Gastroesophageal sphincter (tissue), 3 donors: ENCODE data around the gene CTNNA3.

Experiments
- EP300 ChIP-seq: sonication (generic); formaldehyde crosslinking; IDR thresholded peaks from one replicate; pipeline ENCODE4 v1.6.1; 2017; ENCODE audit warnings: antibody characterized with exemption, mild to moderate bottlenecking
- POLR2A ChIP-seq, 2 donors: fragments of 450-650 bp; IDR thresholded peaks; one replicate each; pipeline ENCODE4 v1.6.1; 2017; ENCODE audit warnings: antibody characterized with exemption in 2 of 2, mild to moderate bottlenecking in 2 of 2, moderate library complexity in 1 of 2
- POLR2AphosphoS5 ChIP-seq: sonication (generic); formaldehyde crosslinking; IDR thresholded peaks from one replicate; pipeline ENCODE4 v1.6.1; 2017; ENCODE audit warnings: antibody characterized with exemption
- TF ChIP-seq, protein P1 (sequence below), 4 experiments: fragments of 200-600 bp in 2 of 4; fragments of 450-650 bp in 2 of 4; sonication (generic) in 1 of 4; IDR thresholded peaks; one replicate each; pipeline ENCODE4 v1.5.1; 2017 to 2019; ENCODE audit warnings: antibody characterized with exemption in 4 of 4, mild to moderate bottlenecking in 2 of 4, moderate library complexity in 2 of 4

- TF ChIP-seq POLR2AphosphoS5 (no peak), POLR2A (IDR thresholded peaks at IDR 0.05) (no peak), EP300 (no peak)
- TF ChIP-seq, protein P1, sequence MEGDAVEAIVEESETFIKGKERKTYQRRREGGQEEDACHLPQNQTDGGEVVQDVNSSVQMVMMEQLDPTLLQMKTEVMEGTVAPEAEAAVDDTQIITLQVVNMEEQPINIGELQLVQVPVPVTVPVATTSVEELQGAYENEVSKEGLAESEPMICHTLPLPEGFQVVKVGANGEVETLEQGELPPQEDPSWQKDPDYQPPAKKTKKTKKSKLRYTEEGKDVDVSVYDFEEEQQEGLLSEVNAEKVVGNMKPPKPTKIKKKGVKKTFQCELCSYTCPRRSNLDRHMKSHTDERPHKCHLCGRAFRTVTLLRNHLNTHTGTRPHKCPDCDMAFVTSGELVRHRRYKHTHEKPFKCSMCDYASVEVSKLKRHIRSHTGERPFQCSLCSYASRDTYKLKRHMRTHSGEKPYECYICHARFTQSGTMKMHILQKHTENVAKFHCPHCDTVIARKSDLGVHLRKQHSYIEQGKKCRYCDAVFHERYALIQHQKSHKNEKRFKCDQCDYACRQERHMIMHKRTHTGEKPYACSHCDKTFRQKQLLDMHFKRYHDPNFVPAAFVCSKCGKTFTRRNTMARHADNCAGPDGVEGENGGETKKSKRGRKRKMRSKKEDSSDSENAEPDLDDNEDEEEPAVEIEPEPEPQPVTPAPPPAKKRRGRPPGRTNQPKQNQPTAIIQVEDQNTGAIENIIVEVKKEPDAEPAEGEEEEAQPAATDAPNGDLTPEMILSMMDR (IDR thresholded peaks at IDR 0.05) = no peak
Observed at GRCh38 chr10:67079126-67079525, 616.9 kb downstream of the CTNNA3 start.
